HepG2 (cell line): Measurements from ENCODE around the gene NEMF. TPM values are rescaled to one million over a fixed set of nuclear protein-coding genes. Genes with fewer than 3 reads are reported as not detected.

Source experiments
- GATAD1 ChIP-seq: IDR thresholded peaks from 2 replicates; pipeline ENCODE4 v1.6.1; 2016; ENCODE audit warnings: missing genetic modification reagents, missing compliant biosample characterization
- HNRNPUL1 ChIP-seq: fragments of 200-400 bp; formaldehyde crosslinking; IDR thresholded peaks from 2 replicates; pipeline ENCODE4 v1.6.1; 2017; ENCODE audit warnings: low read depth, mild to moderate bottlenecking, low read length, moderate library complexity
- IRF1 ChIP-seq: sonication (generic); formaldehyde crosslinking; IDR thresholded peaks from 2 replicates; pipeline ENCODE4 v1.4.0; 2020; ENCODE audit warnings: low read depth, mild to moderate bottlenecking, missing genetic modification reagents
- KAT2B ChIP-seq: fragments of 150-350 bp; IDR thresholded peaks from 2 replicates; pipeline ENCODE4 v1.6.1; 2014; ENCODE audit warnings: low read depth, low read length, borderline replicate concordance
- KMT2A ChIP-seq: sonication (generic); formaldehyde crosslinking; IDR thresholded peaks from 2 replicates; pipeline ENCODE4 v1.4.0; 2020; ENCODE audit warnings: missing genetic modification reagents
- MIER2 ChIP-seq: IDR thresholded peaks from 2 replicates; pipeline ENCODE4 v1.6.1; 2016; ENCODE audit warnings: missing biosample characterization, missing genetic modification reagents
- NPAS2 ChIP-seq: sonication (generic); formaldehyde crosslinking; IDR thresholded peaks from 2 replicates; pipeline ENCODE4 v1.8.0; 2022; ENCODE audit warnings: mild to moderate bottlenecking, missing genetic modification reagents, borderline replicate concordance
- NR1H2 ChIP-seq: sonication (generic); formaldehyde crosslinking; IDR thresholded peaks from 2 replicates; pipeline ENCODE4 v1.8.1; 2022; ENCODE audit warnings: low read depth, missing genetic modification reagents, borderline replicate concordance
- TCF7L2 ChIP-seq: IDR thresholded peaks from 2 replicates; pipeline ENCODE4 v1.6.1; 2011; ENCODE audit warnings: mild to moderate bottlenecking, low read depth, low read length, moderate library complexity
- TSC22D2 ChIP-seq: sonication (generic); formaldehyde crosslinking; IDR thresholded peaks from 2 replicates; pipeline ENCODE4 v1.5.1; 2020; ENCODE audit warnings: missing genetic modification reagents, mild to moderate bottlenecking, borderline replicate concordance
- ZBTB3 ChIP-seq: sonication (generic); formaldehyde crosslinking; IDR thresholded peaks from 2 replicates; pipeline ENCODE4 v1.4.0; 2020; ENCODE audit warnings: low read depth, mild to moderate bottlenecking, moderate library complexity, missing genetic modification reagents, borderline replicate concordance
- ZBTB8A ChIP-seq: sonication (generic); formaldehyde crosslinking; IDR thresholded peaks from 2 replicates; pipeline ENCODE4 v1.4.0; 2020; ENCODE audit warnings: mild to moderate bottlenecking, low read depth, missing genetic modification reagents, borderline replicate concordance
- ZEB1 ChIP-seq: IDR thresholded peaks from 2 replicates; pipeline ENCODE4 v1.6.1; 2012; ENCODE audit warnings: mild to moderate bottlenecking, low read depth, inconsistent platforms; ENCODE audit not compliant: insufficient replicate concordance
- ZNF275 ChIP-seq: sonication (generic); formaldehyde crosslinking; IDR thresholded peaks from 2 replicates; pipeline ENCODE4 v1.8.0; 2022; ENCODE audit warnings: missing genetic modification reagents, mild to moderate bottlenecking, inconsistent platforms, borderline replicate concordance
- ZNF317 ChIP-seq: sonication (generic); formaldehyde crosslinking; IDR thresholded peaks from 2 replicates; pipeline ENCODE4 v1.5.0; 2020; ENCODE audit warnings: mild to moderate bottlenecking, missing genetic modification reagents
- ZNF383 ChIP-seq: sonication (generic); formaldehyde crosslinking; IDR thresholded peaks from 2 replicates; pipeline ENCODE4 v1.4.0; 2020; ENCODE audit warnings: missing genetic modification reagents, mild to moderate bottlenecking, borderline replicate concordance
- ZNF543 ChIP-seq: sonication (generic); formaldehyde crosslinking; IDR thresholded peaks from 2 replicates; pipeline ENCODE4 v1.4.0; 2020; ENCODE audit warnings: mild to moderate bottlenecking, missing genetic modification reagents
- ZNF7 ChIP-seq: IDR thresholded peaks from 2 replicates; pipeline ENCODE4 v1.6.1; 2016; ENCODE audit warnings: missing biosample characterization, missing genetic modification reagents
- ZNF724P ChIP-seq: sonication (generic); formaldehyde crosslinking; IDR thresholded peaks from 2 replicates; pipeline ENCODE4 v1.8.0; 2022; ENCODE audit warnings: missing genetic modification reagents, borderline replicate concordance
- polyA plus RNA-seq, 8 experiments: library from polyadenylated mRNA; depleted of rRNA in 3 of 8; stranded (reverse) in 7 of 8; unstranded in 1 of 8; fragments of >200 nt; fragmentation: Illumina TruSeq in 4 of 8; extraction: Trizol in 4 of 8; gene quantifications; 2 replicates each; pipeline versions ENCODE4 v1.2.1 to v1.2.3, GENCODE V29; 2011 to 2016; ENCODE audit warnings: low read depth in 4 of 8, missing spikeins in 1 of 8, mixed read lengths in 1 of 8; ENCODE audit not compliant: insufficient read depth in 1 of 8
- total RNA-seq, 5 experiments: library from RNA; depleted of rRNA; stranded (reverse); fragments of >200 nt; fragmentation: Illumina TruSeq; extraction: Trizol; gene quantifications; 2 replicates each; pipeline ENCODE4 v1.2.3, GENCODE V29; 2016; ENCODE audit warnings: low read depth in 1 of 5
- TF ChIP-seq, protein P1 (sequence below): IDR thresholded peaks from 2 replicates; pipeline ENCODE4 v1.6.1; 2016; ENCODE audit warnings: missing biosample characterization, missing genetic modification reagents, low read depth
- TF ChIP-seq, protein P2 (sequence below): sonication (generic); formaldehyde crosslinking; IDR thresholded peaks from 2 replicates; pipeline ENCODE4 v1.4.0; 2020; ENCODE audit warnings: mild to moderate bottlenecking, missing genetic modification reagents
- TF ChIP-seq, protein P3 (sequence below): sonication (generic); formaldehyde crosslinking; IDR thresholded peaks from 2 replicates; pipeline ENCODE4 v1.5.1; 2020; ENCODE audit warnings: missing genetic modification reagents, mild to moderate bottlenecking, borderline replicate concordance

NEMF gene
- total and polyA plus RNA-seq, 2 of the 13 experiments (the other 11 are each of a cell fraction or from before 2014, with no cell fraction given) = 21.3 to 57.9 TPM

GRCh38 chr14:49767571-49768300 is 84.9 kb downstream of the NEMF start, which contains the start of gene KLHDC2 (continued):
- TF ChIP-seq IRF1 (CRISPR knock-in tag) (no peak), ZNF724P (CRISPR knock-in tag) (peak; percentile 52; the same call in 1 of the 2 replicates), GATAD1 (CRISPR knock-in tag) (peak; percentile 82), NR1H2 (CRISPR knock-in tag) (no peak), KAT2B (no peak), MIER2 (CRISPR knock-in tag) (no peak), TSC22D2 (CRISPR knock-in tag) (no peak), NPAS2 (no peak), ZNF275 (CRISPR knock-in tag) (peak; percentile 47; the same call in 1 of the 2 replicates), ZBTB8A (CRISPR knock-in tag) (no peak), ZNF543 (CRISPR knock-in tag) (no peak; the same call in 1 of the 2 replicates), ZNF383 (no peak), HNRNPUL1 (no peak), ZNF317 (no peak), ZEB1 (no peak), TCF7L2 (no peak), KMT2A (CRISPR knock-in tag) (peak; percentile 65; the same call in 1 of the 2 replicates), ZNF7 (CRISPR knock-in tag) (no peak), ZBTB3 (CRISPR knock-in tag) (no peak)
- TF ChIP-seq, protein P1, sequence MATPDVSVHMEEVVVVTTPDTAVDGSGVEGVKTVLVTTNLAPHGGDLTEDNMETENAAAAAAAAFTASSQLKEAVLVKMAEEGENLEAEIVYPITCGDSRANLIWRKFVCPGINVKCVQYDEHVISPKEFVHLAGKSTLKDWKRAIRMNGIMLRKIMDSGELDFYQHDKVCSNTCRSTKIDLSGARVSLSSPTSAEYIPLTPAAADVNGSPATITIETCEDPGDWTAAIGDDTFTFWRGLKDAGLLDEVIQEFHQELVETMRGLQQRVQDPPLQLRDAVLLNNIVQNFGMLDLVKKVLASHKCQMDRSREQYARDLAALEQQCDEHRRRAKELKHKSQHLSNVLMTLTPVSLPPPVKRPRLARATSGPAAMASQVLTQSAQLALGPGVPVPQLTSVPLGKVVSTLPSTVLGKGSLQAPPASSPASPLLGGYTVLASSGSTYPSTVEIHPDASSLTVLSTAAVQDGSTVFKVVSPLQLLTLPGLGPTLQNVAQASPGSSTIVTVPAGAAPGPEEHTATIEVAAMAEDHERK (CRISPR knock-in tag) = no peak; the same call in 1 of the 2 replicates
- TF ChIP-seq, protein P2, sequence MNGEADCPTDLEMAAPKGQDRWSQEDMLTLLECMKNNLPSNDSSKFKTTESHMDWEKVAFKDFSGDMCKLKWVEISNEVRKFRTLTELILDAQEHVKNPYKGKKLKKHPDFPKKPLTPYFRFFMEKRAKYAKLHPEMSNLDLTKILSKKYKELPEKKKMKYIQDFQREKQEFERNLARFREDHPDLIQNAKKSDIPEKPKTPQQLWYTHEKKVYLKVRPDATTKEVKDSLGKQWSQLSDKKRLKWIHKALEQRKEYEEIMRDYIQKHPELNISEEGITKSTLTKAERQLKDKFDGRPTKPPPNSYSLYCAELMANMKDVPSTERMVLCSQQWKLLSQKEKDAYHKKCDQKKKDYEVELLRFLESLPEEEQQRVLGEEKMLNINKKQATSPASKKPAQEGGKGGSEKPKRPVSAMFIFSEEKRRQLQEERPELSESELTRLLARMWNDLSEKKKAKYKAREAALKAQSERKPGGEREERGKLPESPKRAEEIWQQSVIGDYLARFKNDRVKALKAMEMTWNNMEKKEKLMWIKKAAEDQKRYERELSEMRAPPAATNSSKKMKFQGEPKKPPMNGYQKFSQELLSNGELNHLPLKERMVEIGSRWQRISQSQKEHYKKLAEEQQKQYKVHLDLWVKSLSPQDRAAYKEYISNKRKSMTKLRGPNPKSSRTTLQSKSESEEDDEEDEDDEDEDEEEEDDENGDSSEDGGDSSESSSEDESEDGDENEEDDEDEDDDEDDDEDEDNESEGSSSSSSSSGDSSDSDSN = peak; percentile 75
- TF ChIP-seq, protein P3, sequence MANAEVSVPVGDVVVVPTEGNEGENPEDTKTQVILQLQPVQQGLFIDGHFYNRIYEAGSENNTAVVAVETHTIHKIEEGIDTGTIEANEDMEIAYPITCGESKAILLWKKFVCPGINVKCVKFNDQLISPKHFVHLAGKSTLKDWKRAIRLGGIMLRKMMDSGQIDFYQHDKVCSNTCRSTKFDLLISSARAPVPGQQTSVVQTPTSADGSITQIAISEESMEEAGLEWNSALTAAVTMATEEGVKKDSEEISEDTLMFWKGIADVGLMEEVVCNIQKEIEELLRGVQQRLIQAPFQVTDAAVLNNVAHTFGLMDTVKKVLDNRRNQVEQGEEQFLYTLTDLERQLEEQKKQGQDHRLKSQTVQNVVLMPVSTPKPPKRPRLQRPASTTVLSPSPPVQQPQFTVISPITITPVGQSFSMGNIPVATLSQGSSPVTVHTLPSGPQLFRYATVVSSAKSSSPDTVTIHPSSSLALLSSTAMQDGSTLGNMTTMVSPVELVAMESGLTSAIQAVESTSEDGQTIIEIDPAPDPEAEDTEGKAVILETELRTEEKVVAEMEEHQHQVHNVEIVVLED (CRISPR knock-in tag) = peak; percentile 49; the same call in 1 of the 2 replicates
